ENCODE results near the gene CSHL1.

The CSHL1 gene

GRCh38 chr17:63944736-63945499 lies 33.9 kb upstream of the CSHL1 start:
- Mint-ChIP-seq H3K27ac (peak overlapping the region; percentile 94), H3K27me3 (no peaks in the 10 kb centered on the region), H3K36me3 (peaks cover 15% of the 10 kb centered on the region), H3K4me3 (peak overlapping the region; percentile 88), H3K4me1 (peaks cover 72% of the 10 kb centered on the region), H3K9me3 (no peaks in the 10 kb centered on the region)
- no peak for ATAC-seq

DNA sequence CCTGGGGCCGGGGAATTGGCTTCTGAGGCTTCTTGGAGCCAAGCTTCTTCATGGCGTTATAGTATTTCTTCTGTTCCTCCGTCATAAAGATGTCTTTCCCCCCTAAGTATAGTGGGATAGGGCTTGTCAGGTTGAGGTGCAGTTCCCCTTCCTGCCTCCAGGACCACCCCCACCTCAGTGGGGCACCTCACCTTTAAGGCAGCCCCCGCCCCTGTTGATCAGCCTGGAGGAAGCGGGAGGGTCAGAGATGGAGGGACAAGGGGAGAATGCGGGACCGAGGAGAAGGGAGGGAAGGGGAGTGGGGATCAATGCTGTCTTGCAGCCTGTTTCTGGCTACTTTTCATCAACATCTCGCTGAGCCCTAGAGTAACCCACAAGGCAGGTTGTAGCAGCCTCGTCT lies 32.7 kb upstream of the CSHL1 start:
- peak overlapping the region; percentile 94 for H3K27ac Mint-ChIP-seq
- peaks cover 15% of the 10 kb centered on the region for H3K36me3 Mint-ChIP-seq
- H3K4me1 Mint-ChIP-seq: peaks cover 76% of the 10 kb centered on the region
- no peaks in the 10 kb centered on the region for H3K27me3 Mint-ChIP-seq
- ATAC-seq: no peak
- no peak overlapping the region for H3K4me3 Mint-ChIP-seq
- H3K9me3 Mint-ChIP-seq: no peaks in the 10 kb centered on the region

DNA sequence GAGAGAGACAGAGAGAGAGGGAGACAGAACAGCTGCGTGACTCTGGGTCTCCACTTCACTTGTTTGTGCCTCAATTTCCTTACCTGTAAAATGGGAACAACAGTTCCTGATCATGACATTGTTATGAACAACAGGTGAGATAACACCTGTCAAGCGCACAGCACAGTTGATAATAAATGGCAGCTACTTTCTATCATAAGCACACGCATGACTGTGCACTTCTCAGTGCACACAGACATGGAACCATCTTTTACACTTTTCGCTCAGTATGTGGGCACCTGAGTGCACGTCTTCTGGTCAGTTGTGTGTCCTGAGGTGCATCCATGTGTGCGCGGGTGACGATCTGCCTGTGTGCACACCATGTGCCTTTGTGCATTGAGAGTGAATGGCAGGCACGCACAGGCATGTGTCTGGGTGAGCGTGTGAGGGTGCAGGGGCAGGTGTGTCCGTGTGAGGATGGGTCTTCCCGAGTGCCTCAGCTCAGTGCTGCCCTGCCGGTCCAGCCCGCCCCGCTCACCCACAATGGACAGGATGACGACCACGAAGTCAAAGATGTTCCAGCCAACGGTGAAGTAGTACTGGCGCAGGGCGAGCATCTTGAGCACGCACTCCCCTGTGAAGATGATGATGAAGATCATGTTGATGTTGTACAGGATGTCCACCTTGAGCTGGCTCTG lies 31.4 kb upstream of the CSHL1 start:
- ATAC-seq: no peak
- Mint-ChIP-seq H3K27ac (peak overlapping the region; percentile 94), H3K4me1 (peaks cover 83% of the 10 kb centered on the region), H3K9me3 (no peaks in the 10 kb centered on the region), H3K4me3 (no peak overlapping the region), H3K36me3 (peaks cover 15% of the 10 kb centered on the region), H3K27me3 (no peaks in the 10 kb centered on the region)

DNA sequence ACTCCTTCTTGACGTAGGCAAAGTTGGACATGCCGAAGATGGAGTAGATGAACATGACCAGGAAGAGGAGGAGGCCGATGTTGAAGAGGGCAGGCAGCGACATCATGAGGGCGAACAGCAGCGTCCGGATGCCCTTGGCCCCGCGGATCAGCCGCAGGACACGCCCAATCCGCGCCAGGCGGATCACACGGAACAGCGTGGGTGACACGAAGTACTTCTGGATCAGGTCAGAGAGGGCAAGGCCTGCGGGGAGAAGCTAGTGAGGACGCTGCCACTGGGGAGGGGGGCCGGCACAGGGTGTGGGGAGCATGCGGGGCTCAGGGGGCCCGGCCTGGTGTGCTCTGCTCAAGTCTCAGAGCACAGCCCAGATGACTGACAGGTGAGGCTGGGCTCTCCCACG lies 30.7 kb upstream of the CSHL1 start:
- H3K27ac Mint-ChIP-seq: peak overlapping the region; percentile 94
- peaks cover 15% of the 10 kb centered on the region for H3K36me3 Mint-ChIP-seq
- no peak overlapping the region for H3K4me3 Mint-ChIP-seq
- H3K27me3 Mint-ChIP-seq: no peaks in the 10 kb centered on the region
- no peak for ATAC-seq
- no peaks in the 10 kb centered on the region for H3K9me3 Mint-ChIP-seq
- peaks cover 86% of the 10 kb centered on the region for H3K4me1 Mint-ChIP-seq

DNA sequence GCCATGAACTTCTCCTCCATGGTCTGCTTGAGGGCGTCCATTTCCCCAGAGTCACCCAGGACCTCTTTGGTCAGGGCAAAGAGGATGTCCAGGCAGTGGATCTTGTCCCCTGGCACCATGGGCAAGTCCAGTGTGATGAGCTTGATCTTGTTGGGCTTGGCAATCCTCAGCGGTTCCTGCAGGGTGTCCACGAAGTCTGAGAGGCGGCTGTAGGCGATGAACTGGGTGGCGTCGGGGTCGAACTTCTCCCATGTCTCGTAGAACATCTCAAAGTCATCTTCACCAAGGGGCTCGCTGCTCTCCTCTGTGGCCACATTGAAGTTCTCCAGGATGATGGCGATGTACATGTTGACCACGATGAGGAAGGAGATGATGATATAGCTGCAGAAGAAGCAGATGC lies 30.1 kb upstream of the CSHL1 start:
- Mint-ChIP-seq H3K27me3 (no peaks in the 10 kb centered on the region), H3K9me3 (no peaks in the 10 kb centered on the region), H3K27ac (peak overlapping the region; percentile 94), H3K4me3 (no peak overlapping the region), H3K4me1 (peaks cover 84% of the 10 kb centered on the region), H3K36me3 (peaks cover 15% of the 10 kb centered on the region)
- ATAC-seq: no peak

DNA sequence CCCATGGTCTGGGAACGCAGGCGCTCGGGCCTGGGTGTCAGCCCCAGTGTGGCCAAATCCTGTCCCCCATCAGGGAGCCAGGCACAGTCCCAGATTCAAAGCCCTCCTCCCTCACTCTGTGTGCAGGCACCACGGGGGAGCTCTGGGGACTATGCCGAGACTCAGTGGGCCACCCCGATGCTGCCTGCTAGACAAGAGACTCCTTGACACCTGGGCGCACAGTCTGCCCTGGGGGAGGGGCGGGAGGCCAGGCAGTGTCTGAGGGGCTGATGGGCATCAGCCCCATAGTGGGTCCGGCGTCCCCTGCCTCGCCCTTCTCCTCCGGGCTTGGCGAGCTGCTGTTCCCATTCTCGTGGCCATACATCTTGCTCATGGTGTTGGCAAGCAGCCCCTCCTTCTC lies 29.5 kb upstream of the CSHL1 start:
- no peak for ATAC-seq
- H3K36me3 Mint-ChIP-seq: peaks cover 15% of the 10 kb centered on the region
- H3K27me3 Mint-ChIP-seq: no peaks in the 10 kb centered on the region
- H3K4me1 Mint-ChIP-seq: peaks cover 84% of the 10 kb centered on the region
- no peak overlapping the region for H3K4me3 Mint-ChIP-seq
- peak overlapping the region; percentile 70 for H3K27ac Mint-ChIP-seq
- no peaks in the 10 kb centered on the region for H3K9me3 Mint-ChIP-seq

- ATAC-seq: no peak
- Mint-ChIP-seq H3K27ac (peak overlapping the region; percentile 70), H3K4me1 (peaks cover 83% of the 10 kb centered on the region)
Observed at GRCh38 chr17:63939884-63940283, 28.8 kb upstream of the CSHL1 start.

GRCh38 chr17:63939401-63939800 lies 28.3 kb upstream of the CSHL1 start:
- Mint-ChIP-seq H3K27ac (peak overlapping the region; percentile 70), H3K36me3 (peaks cover 15% of the 10 kb centered on the region), H3K27me3 (no peaks in the 10 kb centered on the region), H3K4me1 (peaks cover 83% of the 10 kb centered on the region), H3K4me3 (no peak overlapping the region), H3K9me3 (no peaks in the 10 kb centered on the region)
- ATAC-seq: no peak

More at GRCh38 chr17:63939884-63940283, 28.8 kb upstream of the CSHL1 start:
- H3K9me3 Mint-ChIP-seq: no peaks in the 10 kb centered on the region
- peaks cover 15% of the 10 kb centered on the region for H3K36me3 Mint-ChIP-seq
- no peaks in the 10 kb centered on the region for H3K27me3 Mint-ChIP-seq
- H3K4me3 Mint-ChIP-seq: no peak overlapping the region

DNA sequence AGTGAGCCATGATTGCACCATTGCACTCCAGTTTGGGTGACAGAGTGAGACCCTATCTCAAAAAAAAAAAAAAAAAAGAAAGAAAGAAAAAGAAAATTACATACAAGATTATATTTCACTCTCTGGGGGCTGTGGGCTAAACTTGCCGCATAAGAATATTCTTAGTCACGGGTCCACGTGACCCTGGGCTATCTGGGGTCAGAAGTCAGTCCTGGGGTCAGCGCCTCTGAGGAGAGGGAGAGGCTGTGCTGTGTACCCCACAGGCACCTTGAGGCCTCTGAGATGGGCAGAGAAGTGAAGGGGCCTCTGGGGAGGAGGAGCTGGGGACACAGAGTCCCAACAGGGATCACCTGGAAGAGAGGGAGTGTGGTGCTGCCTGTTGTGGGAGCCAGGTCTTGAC lies 26.9 kb upstream of the CSHL1 start:
- Mint-ChIP-seq H3K9me3 (no peaks in the 10 kb centered on the region), H3K36me3 (peaks cover 14% of the 10 kb centered on the region), H3K27me3 (no peaks in the 10 kb centered on the region), H3K27ac (peak overlapping the region; percentile 70), H3K4me1 (peaks cover 83% of the 10 kb centered on the region), H3K4me3 (no peak overlapping the region)
- no peak for ATAC-seq

DNA sequence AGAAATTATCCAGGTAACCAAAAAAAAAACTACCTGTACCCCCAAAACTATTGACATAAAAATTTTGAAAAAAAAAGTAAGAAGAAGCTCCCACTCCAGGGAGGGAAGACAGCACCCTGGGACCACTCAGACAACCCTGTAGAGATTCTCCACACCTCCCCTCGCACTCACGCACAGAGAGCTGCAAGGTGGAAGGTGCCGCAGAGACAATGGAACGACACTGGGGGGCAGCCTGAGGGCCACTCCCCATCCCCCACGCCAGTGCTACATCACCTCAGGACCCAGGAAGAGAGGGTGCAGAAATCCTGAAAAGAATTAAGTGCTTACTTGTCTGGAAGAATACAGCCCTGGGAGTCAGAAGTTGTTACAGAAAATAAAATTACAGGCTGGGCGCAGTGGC lies 26.3 kb upstream of the CSHL1 start:
- Mint-ChIP-seq H3K27ac (peak overlapping the region; percentile 70), H3K36me3 (peaks cover 8% of the 10 kb centered on the region), H3K4me3 (no peak overlapping the region)

DNA sequence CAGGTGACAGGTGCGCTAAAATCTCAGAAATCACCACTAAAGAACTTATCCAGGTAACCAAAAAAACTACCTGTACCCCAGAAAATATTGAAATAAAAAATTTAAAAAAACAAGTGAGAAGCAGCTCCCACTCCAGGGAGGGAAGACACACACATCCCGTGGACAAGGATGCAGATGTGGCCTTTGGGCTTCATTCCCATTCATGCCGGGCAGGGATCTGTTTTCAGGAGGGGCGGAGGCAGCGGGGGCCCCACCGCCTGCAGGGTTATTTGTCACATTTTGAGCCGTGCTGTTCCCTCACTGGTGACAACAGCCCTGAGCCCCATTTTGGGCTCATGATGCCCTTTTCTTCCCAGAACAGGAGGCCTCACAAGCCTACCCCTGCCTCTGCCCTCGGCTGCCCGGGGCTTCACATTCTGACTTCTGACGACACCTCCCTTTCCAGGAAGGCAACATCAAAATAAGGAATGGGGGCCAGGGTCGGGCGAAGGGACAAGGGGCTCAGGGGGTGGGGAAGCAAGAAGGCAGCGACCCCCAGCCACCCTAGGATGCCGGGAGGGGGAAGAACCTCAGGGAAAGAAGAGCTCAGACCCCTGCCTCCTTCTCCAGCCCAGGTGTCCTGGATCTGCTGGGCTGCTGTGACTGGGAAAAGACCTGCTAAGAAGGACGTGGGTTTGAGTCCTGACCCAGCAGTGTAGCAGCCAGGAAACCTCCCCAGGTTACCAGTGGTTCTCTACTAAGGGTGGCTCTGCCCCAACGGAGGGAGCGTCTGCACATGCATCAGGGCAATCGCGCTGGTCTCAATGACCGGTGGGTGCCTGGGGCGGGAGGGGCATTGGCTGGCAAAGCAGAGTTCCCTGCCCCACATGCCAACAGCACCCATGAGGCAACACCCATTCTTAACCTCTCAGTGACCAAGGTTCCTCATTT lies 23.4 kb upstream of the CSHL1 start:
- no peak for ATAC-seq
- no peaks in the 10 kb centered on the region for H3K27me3 Mint-ChIP-seq
- H3K27ac Mint-ChIP-seq: peak overlapping the region; percentile 94
- H3K4me1 Mint-ChIP-seq: peaks cover 83% of the 10 kb centered on the region
- no peaks in the 10 kb centered on the region for H3K9me3 Mint-ChIP-seq
- H3K36me3 Mint-ChIP-seq: peaks cover 27% of the 10 kb centered on the region
- H3K4me3 Mint-ChIP-seq: peak overlapping the region; percentile 40

More for the DNA sequence above, 26.3 kb upstream of the CSHL1 start:
- Mint-ChIP-seq H3K4me1 (peaks cover 83% of the 10 kb centered on the region), H3K9me3 (no peaks in the 10 kb centered on the region), H3K27me3 (no peaks in the 10 kb centered on the region)
- no peak for ATAC-seq

DNA sequence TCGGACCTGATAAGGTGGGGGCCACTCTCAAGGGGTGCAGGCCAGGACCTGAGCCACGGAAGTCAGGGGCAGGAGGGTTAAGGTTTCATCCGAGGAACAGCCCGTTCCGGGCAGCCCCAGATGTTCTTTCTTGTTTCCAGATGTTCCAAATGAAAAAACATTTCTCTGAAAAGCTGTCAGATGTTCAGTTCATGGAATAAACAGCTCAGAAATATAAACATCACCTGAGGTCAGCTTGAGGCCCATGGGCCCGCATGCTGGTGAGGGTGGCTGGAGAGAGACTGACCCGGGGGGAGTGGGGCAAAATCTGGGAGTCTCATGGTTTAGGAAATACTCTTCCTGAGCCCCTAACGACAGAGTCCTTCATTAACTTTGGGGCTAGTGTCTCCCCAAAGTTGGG lies 22.5 kb upstream of the CSHL1 start:
- ATAC-seq: no peak
- Mint-ChIP-seq H3K27ac (peak overlapping the region; percentile 94), H3K27me3 (no peaks in the 10 kb centered on the region), H3K4me1 (peaks cover 82% of the 10 kb centered on the region), H3K36me3 (peaks cover 35% of the 10 kb centered on the region), H3K9me3 (no peaks in the 10 kb centered on the region), H3K4me3 (peak overlapping the region; percentile 92)

- H3K27ac Mint-ChIP-seq: peak overlapping the region; percentile 94
Observed at GRCh38 chr17:63932721-63933120, 21.7 kb upstream of the CSHL1 start.

DNA sequence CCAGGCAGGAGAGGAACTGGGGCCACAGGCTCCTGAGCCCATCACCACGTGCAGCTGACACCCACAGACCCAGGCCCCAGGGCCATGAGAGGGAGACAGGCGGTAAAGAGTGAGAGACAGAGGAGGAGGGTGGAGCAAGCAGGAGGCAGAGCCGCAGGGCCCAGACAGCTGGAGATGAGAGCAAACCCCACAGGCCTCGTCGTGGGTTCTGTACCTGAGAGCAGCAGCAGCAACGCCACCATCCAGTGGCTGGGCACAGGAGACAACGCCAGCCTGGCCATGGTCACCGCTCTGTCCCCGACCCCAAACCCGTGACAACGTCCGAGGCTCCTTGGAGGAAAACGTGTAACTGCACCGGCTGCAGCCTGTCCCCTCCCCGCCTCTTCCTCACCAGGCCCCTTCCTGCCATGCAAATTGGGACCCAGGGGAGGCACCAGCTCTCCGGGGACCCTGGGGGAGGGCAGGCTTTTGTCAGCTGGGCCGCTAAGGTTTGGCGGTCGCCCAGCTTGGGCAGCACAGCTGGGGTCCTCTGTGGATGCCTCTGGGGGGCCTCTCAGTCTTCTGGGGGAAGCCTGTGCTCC lies 21.0 kb upstream of the CSHL1 start, which contains the start of gene CD79B:
TSS of gene CD79B (minus strand) at position 351 of the 581 bp plus-strand sequence. CDS start at position 281, 70 bp downstream.
- Mint-ChIP-seq H3K27me3 (no peaks in the 10 kb centered on the region), H3K27ac (peak within 1 kb of the TSS; percentile 94), H3K36me3 (peaks cover 48% of the 10 kb centered on the region), H3K4me3 (peak within 1 kb of the TSS; percentile 92), H3K9me3 (no peaks in the 10 kb centered on the region), H3K4me1 (peaks cover 82% of the 10 kb centered on the region)
- peak; percentile 92 for ATAC-seq

More at GRCh38 chr17:63932721-63933120, 21.7 kb upstream of the CSHL1 start:
- Mint-ChIP-seq H3K27me3 (no peaks in the 10 kb centered on the region), H3K36me3 (peaks cover 43% of the 10 kb centered on the region), H3K9me3 (no peaks in the 10 kb centered on the region), H3K4me3 (peak overlapping the region; percentile 92), H3K4me1 (peaks cover 82% of the 10 kb centered on the region)
- ATAC-seq: peak; percentile 4
